ENCODE data around the gene FILIP1.

- TF ChIP-seq CTCF (IDR thresholded peaks at IDR 0.05; ENCODE audit: low read depth, low read length) (no peak), MYC (IDR thresholded peaks at IDR 0.05; ENCODE audit: low read depth, low read length) (no peak), POLR2A (IDR thresholded peaks at IDR 0.05; ENCODE audit: extremely low read depth, insufficient read length) (no peak), MAX (IDR thresholded peaks at IDR 0.05; ENCODE audit: low read depth, low read length) (no peak)
These were observed 38.9 kb upstream of the FILIP1 start for GRCh38 chr6:75532521-75532920.
